ENCODE results near the gene POLR3A. TPM values are rescaled to one million over a fixed set of nuclear protein-coding genes. Genes with fewer than 3 reads are reported as not detected.

The POLR3A gene
- total RNA-seq, 2 experiments from 2014 or later: 6.7 to 6.9 TPM

DNA sequence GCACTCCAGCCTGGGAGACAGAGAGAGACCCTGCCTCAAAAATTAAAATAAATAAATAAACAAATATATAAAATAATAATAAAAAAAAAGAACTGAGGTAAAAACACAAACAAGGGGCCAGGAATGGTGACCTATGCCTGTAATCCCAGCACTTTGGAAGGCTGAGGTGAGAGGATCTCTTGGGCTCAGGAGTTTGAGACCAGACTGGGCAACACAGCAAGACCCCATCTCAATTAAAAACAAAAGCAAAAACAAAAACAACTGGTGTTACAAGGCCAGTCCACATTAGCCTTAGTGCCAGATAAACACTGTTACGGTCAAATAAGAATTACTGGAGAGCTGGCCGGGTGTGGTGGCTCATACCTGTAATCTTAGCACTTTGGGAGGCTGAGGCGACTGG, 5.6 kb downstream of the POLR3A start:
- Mint-ChIP-seq H3K4me1 (ENCODE audit: low read depth) (peaks cover 19% of the 10 kb centered on the region), H3K36me3 (ENCODE audit: low read depth) (peaks cover 86% of the 10 kb centered on the region), H3K27me3 (no peaks in the 10 kb centered on the region), H3K9me3 (no peaks in the 10 kb centered on the region), H3K4me3 (no peak overlapping the region), H3K27ac (no peak overlapping the region)
- CTCF ChIA-PET: no interaction called here
- peaks cover 16% of the 10 kb centered on the region for H3K4me1 ChIP-seq (ENCODE audit: insufficient read depth, low read length)
- POLR2A ChIA-PET: no interaction called here
- intact Hi-C loops (cut with DNase I, micrococcal nuclease): no loop called here
- DNase-seq (no peak), ATAC-seq (ENCODE audit: poor library complexity) (no peak)
- peaks cover 76% of the 10 kb centered on the region for H3K36me3 ChIP-seq (ENCODE audit: insufficient read depth, low read length)
- H3K4me3 ChIP-seq (ENCODE audit: low read length): no peak overlapping the region
- H3K9me3 ChIP-seq (ENCODE audit: control insufficient read depth in 1 of 2, insufficient read depth in 1 of 2, low read length in 2 of 2): no peaks in the 10 kb centered on the region
- no peak overlapping the region for H3K27ac ChIP-seq (ENCODE audit: low read depth in 1 of 2, low read length in 2 of 2)
- TF ChIP-seq, protein P1, sequence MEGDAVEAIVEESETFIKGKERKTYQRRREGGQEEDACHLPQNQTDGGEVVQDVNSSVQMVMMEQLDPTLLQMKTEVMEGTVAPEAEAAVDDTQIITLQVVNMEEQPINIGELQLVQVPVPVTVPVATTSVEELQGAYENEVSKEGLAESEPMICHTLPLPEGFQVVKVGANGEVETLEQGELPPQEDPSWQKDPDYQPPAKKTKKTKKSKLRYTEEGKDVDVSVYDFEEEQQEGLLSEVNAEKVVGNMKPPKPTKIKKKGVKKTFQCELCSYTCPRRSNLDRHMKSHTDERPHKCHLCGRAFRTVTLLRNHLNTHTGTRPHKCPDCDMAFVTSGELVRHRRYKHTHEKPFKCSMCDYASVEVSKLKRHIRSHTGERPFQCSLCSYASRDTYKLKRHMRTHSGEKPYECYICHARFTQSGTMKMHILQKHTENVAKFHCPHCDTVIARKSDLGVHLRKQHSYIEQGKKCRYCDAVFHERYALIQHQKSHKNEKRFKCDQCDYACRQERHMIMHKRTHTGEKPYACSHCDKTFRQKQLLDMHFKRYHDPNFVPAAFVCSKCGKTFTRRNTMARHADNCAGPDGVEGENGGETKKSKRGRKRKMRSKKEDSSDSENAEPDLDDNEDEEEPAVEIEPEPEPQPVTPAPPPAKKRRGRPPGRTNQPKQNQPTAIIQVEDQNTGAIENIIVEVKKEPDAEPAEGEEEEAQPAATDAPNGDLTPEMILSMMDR (IDR thresholded peaks at IDR 0.05): no peak
- H3K27me3 ChIP-seq (ENCODE audit: control insufficient read depth in 1 of 2, insufficient read depth in 2 of 2, low read length in 2 of 2): no peaks in the 10 kb centered on the region

DNA sequence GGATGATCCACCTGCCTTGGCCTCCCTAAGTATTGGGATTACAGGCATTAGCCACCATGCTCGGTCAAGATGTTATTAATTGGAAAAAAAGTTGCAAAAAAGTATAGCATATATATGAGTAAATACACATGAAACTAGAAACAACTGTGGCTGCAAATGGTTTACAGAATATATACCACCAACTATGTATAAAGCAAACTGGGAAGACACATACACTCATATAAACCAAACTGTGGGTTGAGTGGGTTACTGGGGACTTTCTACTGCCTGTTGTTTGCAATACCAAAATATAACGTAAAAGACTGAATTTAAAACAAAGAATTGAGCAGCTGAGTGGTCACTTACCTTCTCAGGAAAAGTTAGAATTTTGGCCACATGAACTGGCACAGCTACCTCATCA, 8.1 kb downstream of the POLR3A start:
- H3K27ac Mint-ChIP-seq: no peak overlapping the region
- peaks cover 93% of the 10 kb centered on the region for H3K36me3 Mint-ChIP-seq (ENCODE audit: low read depth)
- Histone ChIP-seq H3K4me3 (ENCODE audit: low read length) (no peak overlapping the region), H3K36me3 (ENCODE audit: insufficient read depth, low read length) (peaks cover 99% of the 10 kb centered on the region), H3K27ac (ENCODE audit: low read depth in 1 of 2, low read length in 2 of 2) (no peak overlapping the region), H3K27me3 (ENCODE audit: control insufficient read depth in 1 of 2, insufficient read depth in 2 of 2, low read length in 2 of 2) (no peaks in the 10 kb centered on the region), H3K9me3 (ENCODE audit: control insufficient read depth in 1 of 2, insufficient read depth in 1 of 2, low read length in 2 of 2) (no peaks in the 10 kb centered on the region), H3K4me1 (ENCODE audit: insufficient read depth, low read length) (no peaks in the 10 kb centered on the region)
- CTCF ChIA-PET: no interaction called here
- no peaks in the 10 kb centered on the region for H3K9me3 Mint-ChIP-seq
- no peak overlapping the region for H3K4me3 Mint-ChIP-seq
- H3K27me3 Mint-ChIP-seq: no peaks in the 10 kb centered on the region
- no peak for ATAC-seq (ENCODE audit: poor library complexity)
- intact Hi-C loops (cut with DNase I, micrococcal nuclease): no loop called here
- POLR2A ChIA-PET: no interaction called here
- peaks cover under 1% of the 10 kb centered on the region for H3K4me1 Mint-ChIP-seq (ENCODE audit: low read depth)
- no peak for DNase-seq
- TF ChIP-seq, protein P1 (IDR thresholded peaks at IDR 0.05): no peak

GRCh38 chr10:78019264-78019663, 10.1 kb downstream of the POLR3A start:
- no peak for ATAC-seq (ENCODE audit: poor library complexity)
- no peaks in the 10 kb centered on the region for H3K4me1 Mint-ChIP-seq (ENCODE audit: low read depth)
- H3K4me3 ChIP-seq (ENCODE audit: low read length): no peak overlapping the region
- intact Hi-C loops (cut with DNase I, micrococcal nuclease): no loop called here
- H3K9me3 Mint-ChIP-seq: no peaks in the 10 kb centered on the region
- no peaks in the 10 kb centered on the region for H3K4me1 ChIP-seq (ENCODE audit: insufficient read depth, low read length)
- TF ChIP-seq, protein P1 (IDR thresholded peaks at IDR 0.05): no peak
- H3K27ac Mint-ChIP-seq: no peak overlapping the region
- H3K36me3 Mint-ChIP-seq (ENCODE audit: low read depth): peaks cover 90% of the 10 kb centered on the region
- no peaks in the 10 kb centered on the region for H3K9me3 ChIP-seq (ENCODE audit: control insufficient read depth in 1 of 2, insufficient read depth in 1 of 2, low read length in 2 of 2)
- ChIA-PET CTCF (interaction anchor here (0.7 kb wide), 1 partner anchor 9 kb away, joined by 4 read pairs; no protein-coding TSS in a partner anchor), POLR2A (no interaction called here)
- peaks cover 98% of the 10 kb centered on the region for H3K36me3 ChIP-seq (ENCODE audit: insufficient read depth, low read length)
- no peak for DNase-seq
- H3K4me3 Mint-ChIP-seq: no peak overlapping the region
- no peaks in the 10 kb centered on the region for H3K27me3 Mint-ChIP-seq
- H3K27me3 ChIP-seq (ENCODE audit: control insufficient read depth in 1 of 2, insufficient read depth in 2 of 2, low read length in 2 of 2): no peaks in the 10 kb centered on the region
- H3K27ac ChIP-seq (ENCODE audit: low read depth in 1 of 2, low read length in 2 of 2): no peak overlapping the region

All from CD4-positive, alpha-beta T cell (primary cell).